Measurements from ENCODE around the gene PRR5.

Gene PRR5

GRCh38 chr22:44709881-44710392 is 7.9 kb downstream of the PRR5 start:
- H3K27me3 ChIP-seq (ENCODE audit: control insufficient read depth in 1 of 2, insufficient read depth in 2 of 2, low read length in 2 of 2), result peaks cover 0 to 6% of the 10 kb centered on the region in 2 donors
- H3K9ac ChIP-seq (ENCODE audit: low read length), result no peak overlapping the region
- H3K27ac ChIP-seq (ENCODE audit: low read depth, low read length), result no peak overlapping the region
- H3K4me3 ChIP-seq (ENCODE audit: low read depth in 1 of 2, low read length in 2 of 2), result no peak overlapping the region
- no peaks in the 10 kb centered on the region for H3K9me3 ChIP-seq (ENCODE audit: low read length)
- no peaks in the 10 kb centered on the region for H3K36me3 ChIP-seq (ENCODE audit: insufficient read depth, low read length)
- no peaks in the 10 kb centered on the region for H3K4me1 ChIP-seq (ENCODE audit: insufficient read depth, low read length)

GRCh38 chr22:44710474-44711240 is 8.7 kb downstream of the PRR5 start:
- Histone ChIP-seq H3K4me3 (ENCODE audit: low read depth in 1 of 2, low read length in 2 of 2) (no peak overlapping the region), H3K27ac (ENCODE audit: low read depth, low read length) (no peak overlapping the region), H3K27me3 (ENCODE audit: control insufficient read depth in 1 of 2, insufficient read depth in 2 of 2, low read length in 2 of 2) (peaks cover 0 to 6% of the 10 kb centered on the region in 2 donors), H3K9ac (ENCODE audit: low read length) (no peak overlapping the region), H3K4me1 (ENCODE audit: insufficient read depth, low read length) (no peaks in the 10 kb centered on the region), H3K36me3 (ENCODE audit: insufficient read depth, low read length) (no peaks in the 10 kb centered on the region), H3K9me3 (ENCODE audit: low read length) (no peaks in the 10 kb centered on the region)

- Histone ChIP-seq H3K4me1 (ENCODE audit: insufficient read depth, low read length) (no peaks in the 10 kb centered on the region), H3K27me3 (ENCODE audit: control insufficient read depth in 1 of 2, insufficient read depth in 2 of 2, low read length in 2 of 2) (peaks cover 0 to 6% of the 10 kb centered on the region in 2 donors), H3K36me3 (ENCODE audit: insufficient read depth, low read length) (no peaks in the 10 kb centered on the region), H3K9ac (ENCODE audit: low read length) (no peak overlapping the region), H3K9me3 (ENCODE audit: low read length) (no peaks in the 10 kb centered on the region), H3K27ac (ENCODE audit: low read depth, low read length) (no peak overlapping the region), H3K4me3 (ENCODE audit: low read depth in 1 of 2, low read length in 2 of 2) (no peak overlapping the region)
Observed at GRCh38 chr22:44711241-44711560, 9.2 kb downstream of the PRR5 start.

- no peaks in the 10 kb centered on the region for H3K36me3 ChIP-seq (ENCODE audit: insufficient read depth, low read length)
- no peaks in the 10 kb centered on the region for H3K4me1 ChIP-seq (ENCODE audit: insufficient read depth, low read length)
- no peaks in the 10 kb centered on the region for H3K9me3 ChIP-seq (ENCODE audit: low read length)
- H3K27ac ChIP-seq (ENCODE audit: low read depth, low read length), result no peak overlapping the region
- H3K27me3 ChIP-seq (ENCODE audit: control insufficient read depth in 1 of 2, insufficient read depth in 2 of 2, low read length in 2 of 2), result peaks cover 0 to 6% of the 10 kb centered on the region in 2 donors
- H3K9ac ChIP-seq (ENCODE audit: low read length), result no peak overlapping the region
- no peak overlapping the region for H3K4me3 ChIP-seq (ENCODE audit: low read depth in 1 of 2, low read length in 2 of 2)
Observed at GRCh38 chr22:44711690-44712555, 9.9 kb downstream of the PRR5 start.

- Histone ChIP-seq H3K9me3 (ENCODE audit: low read length) (no peaks in the 10 kb centered on the region), H3K36me3 (ENCODE audit: insufficient read depth, low read length) (no peaks in the 10 kb centered on the region), H3K4me1 (ENCODE audit: insufficient read depth, low read length) (no peaks in the 10 kb centered on the region), H3K9ac (ENCODE audit: low read length) (no peak overlapping the region), H3K27ac (ENCODE audit: low read depth, low read length) (no peak overlapping the region), H3K27me3 (ENCODE audit: control insufficient read depth in 1 of 2, insufficient read depth in 2 of 2, low read length in 2 of 2) (no peaks in the 10 kb centered on the region), H3K4me3 (ENCODE audit: low read depth in 1 of 2, low read length in 2 of 2) (no peak overlapping the region)
Observed at GRCh38 chr22:44712962-44713361, 11.0 kb downstream of the PRR5 start.

GRCh38 chr22:44714703-44715350 is 12.8 kb downstream of the PRR5 start:
- no peaks in the 10 kb centered on the region for H3K36me3 ChIP-seq (ENCODE audit: insufficient read depth, low read length)
- H3K9me3 ChIP-seq (ENCODE audit: low read length), result no peaks in the 10 kb centered on the region
- no peaks in the 10 kb centered on the region for H3K27me3 ChIP-seq (ENCODE audit: control insufficient read depth in 1 of 2, insufficient read depth in 2 of 2, low read length in 2 of 2)
- no peaks in the 10 kb centered on the region for H3K4me1 ChIP-seq (ENCODE audit: insufficient read depth, low read length)
- no peak overlapping the region for H3K9ac ChIP-seq (ENCODE audit: low read length)
- H3K27ac ChIP-seq (ENCODE audit: low read depth, low read length), result no peak overlapping the region
- no peak overlapping the region for H3K4me3 ChIP-seq (ENCODE audit: low read depth in 1 of 2, low read length in 2 of 2)

- Histone ChIP-seq H3K4me3 (ENCODE audit: low read depth in 1 of 2, low read length in 2 of 2) (no peak overlapping the region), H3K27ac (ENCODE audit: low read depth, low read length) (no peak overlapping the region), H3K36me3 (ENCODE audit: insufficient read depth, low read length) (no peaks in the 10 kb centered on the region), H3K9ac (ENCODE audit: low read length) (no peak overlapping the region), H3K4me1 (ENCODE audit: insufficient read depth, low read length) (no peaks in the 10 kb centered on the region), H3K27me3 (ENCODE audit: control insufficient read depth in 1 of 2, insufficient read depth in 2 of 2, low read length in 2 of 2) (no peaks in the 10 kb centered on the region), H3K9me3 (ENCODE audit: low read length) (no peaks in the 10 kb centered on the region)
Observed at GRCh38 chr22:44718418-44718817, 16.4 kb downstream of the PRR5 start.

- H3K9me3 ChIP-seq (ENCODE audit: low read length), result no peaks in the 10 kb centered on the region
- no peak overlapping the region for H3K4me3 ChIP-seq (ENCODE audit: low read depth in 1 of 2, low read length in 2 of 2)
- H3K9ac ChIP-seq (ENCODE audit: low read length), result no peak overlapping the region
- no peaks in the 10 kb centered on the region for H3K4me1 ChIP-seq (ENCODE audit: insufficient read depth, low read length)
- no peaks in the 10 kb centered on the region for H3K36me3 ChIP-seq (ENCODE audit: insufficient read depth, low read length)
- no peaks in the 10 kb centered on the region for H3K27me3 ChIP-seq (ENCODE audit: control insufficient read depth in 1 of 2, insufficient read depth in 2 of 2, low read length in 2 of 2)
- no peak overlapping the region for H3K27ac ChIP-seq (ENCODE audit: low read depth, low read length)
Observed at GRCh38 chr22:44719586-44720368, 17.8 kb downstream of the PRR5 start.

GRCh38 chr22:44721213-44721612 is 19.2 kb downstream of the PRR5 start:
- H3K36me3 ChIP-seq (ENCODE audit: insufficient read depth, low read length), result no peaks in the 10 kb centered on the region
- no peaks in the 10 kb centered on the region for H3K9me3 ChIP-seq (ENCODE audit: low read length)
- H3K9ac ChIP-seq (ENCODE audit: low read length), result no peak overlapping the region
- no peaks in the 10 kb centered on the region for H3K4me1 ChIP-seq (ENCODE audit: insufficient read depth, low read length)
- H3K27ac ChIP-seq (ENCODE audit: low read depth, low read length), result no peak overlapping the region
- H3K27me3 ChIP-seq (ENCODE audit: control insufficient read depth in 1 of 2, insufficient read depth in 2 of 2, low read length in 2 of 2), result peaks cover 0 to 1% of the 10 kb centered on the region in 2 donors
- no peak overlapping the region for H3K4me3 ChIP-seq (ENCODE audit: low read depth in 1 of 2, low read length in 2 of 2)

- peaks cover 0 to 13% of the 10 kb centered on the region in 2 donors for H3K27me3 ChIP-seq (ENCODE audit: control insufficient read depth in 1 of 2, insufficient read depth in 2 of 2, low read length in 2 of 2)
- no peak overlapping the region for H3K27ac ChIP-seq (ENCODE audit: low read depth, low read length)
- no peak overlapping the region for H3K9ac ChIP-seq (ENCODE audit: low read length)
- H3K4me1 ChIP-seq (ENCODE audit: insufficient read depth, low read length), result no peaks in the 10 kb centered on the region
- H3K36me3 ChIP-seq (ENCODE audit: insufficient read depth, low read length), result no peaks in the 10 kb centered on the region
- no peaks in the 10 kb centered on the region for H3K9me3 ChIP-seq (ENCODE audit: low read length)
- H3K4me3 ChIP-seq (ENCODE audit: low read depth in 1 of 2, low read length in 2 of 2), result no peak overlapping the region
Observed at GRCh38 chr22:44722611-44723010, 20.6 kb downstream of the PRR5 start.

- H3K4me1 ChIP-seq (ENCODE audit: insufficient read depth, low read length), result peaks cover 4% of the 10 kb centered on the region
- H3K4me3 ChIP-seq (ENCODE audit: low read depth in 1 of 2, low read length in 2 of 2), result no peak overlapping the region
- peaks cover 0 to 18% of the 10 kb centered on the region in 2 donors for H3K27me3 ChIP-seq (ENCODE audit: control insufficient read depth in 1 of 2, insufficient read depth in 2 of 2, low read length in 2 of 2)
- no peak overlapping the region for H3K27ac ChIP-seq (ENCODE audit: low read depth, low read length)
- no peaks in the 10 kb centered on the region for H3K36me3 ChIP-seq (ENCODE audit: insufficient read depth, low read length)
- H3K9me3 ChIP-seq (ENCODE audit: low read length), result no peaks in the 10 kb centered on the region
- H3K9ac ChIP-seq (ENCODE audit: low read length), result no peak overlapping the region
Observed at GRCh38 chr22:44723801-44724200, 21.8 kb downstream of the PRR5 start.

Measured in muscle layer of colon (tissue), 2 donors.